NB4 (cell line): ENCODE results near the gene OR51B5.

ENCODE experiments used
- CTCF ChIP-seq: IDR thresholded peaks from one replicate; pipeline ENCODE4 v1.5.1; 2012; ENCODE audit warnings: low read depth, low read length
- MAX ChIP-seq: IDR thresholded peaks from 2 replicates; pipeline ENCODE4 v1.6.1; 2011; ENCODE audit warnings: low read depth, low read length
- MYC ChIP-seq: IDR thresholded peaks from 2 replicates; pipeline ENCODE4 v1.6.1; 2011; ENCODE audit warnings: low read depth, low read length
- POLR2A ChIP-seq: IDR thresholded peaks from 2 replicates; pipeline ENCODE4 v1.6.1; 2011; ENCODE audit warnings: mild to moderate bottlenecking; ENCODE audit not compliant: insufficient read length; ENCODE audit errors: extremely low read depth

GRCh38 chr11:5384335-5384734 lies 41.0 kb upstream of the OR51B5 start:
- TF ChIP-seq CTCF = no peak
- no peak for TF ChIP-seq POLR2A
- TF ChIP-seq MAX = no peak
- no peak for TF ChIP-seq MYC
